NCI-H82 treated with DMSO at 0.1 percent for 48 hours (cell line): ENCODE data around the gene C19orf25.

ENCODE experiments used
- DNase-seq: peaks from one replicate; lab custom pipeline; 2025; ENCODE audit not compliant: unreplicated experiment; lab: John Stamatoyannopoulos, UW

The C19orf25 gene

DNA sequence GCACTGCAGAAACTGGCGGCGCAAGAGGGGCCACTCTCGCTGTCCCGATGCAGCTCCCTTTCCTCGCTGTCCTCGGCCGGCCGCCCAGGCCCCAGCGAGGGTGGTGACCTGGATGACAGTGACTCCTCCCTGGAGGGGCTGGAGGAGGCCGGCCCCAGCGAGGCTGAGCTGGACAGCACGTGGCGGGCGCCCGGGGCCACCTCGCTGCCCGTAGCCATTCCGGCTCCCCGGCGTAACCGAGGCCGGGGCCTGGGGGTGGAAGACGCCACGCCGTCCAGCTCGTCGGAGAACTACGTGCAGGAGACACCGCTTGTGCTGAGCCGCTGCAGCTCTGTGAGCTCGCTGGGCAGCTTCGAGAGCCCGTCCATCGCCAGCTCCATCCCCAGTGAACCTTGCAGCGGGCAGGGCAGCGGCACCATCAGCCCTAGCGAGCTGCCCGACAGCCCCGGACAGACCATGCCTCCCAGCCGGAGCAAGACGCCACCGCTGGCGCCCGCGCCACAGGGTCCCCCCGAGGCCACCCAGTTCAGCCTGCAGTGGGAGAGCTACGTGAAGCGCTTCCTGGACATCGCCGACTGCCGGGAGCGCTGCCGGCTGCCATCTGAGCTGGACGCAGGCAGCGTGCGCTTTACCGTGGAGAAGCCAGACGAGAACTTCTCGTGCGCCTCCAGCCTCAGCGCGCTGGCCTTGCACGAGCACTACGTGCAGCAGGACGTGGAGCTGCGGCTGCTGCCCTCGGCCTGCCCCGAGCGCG is 12.4 kb downstream of the C19orf25 start:
- no peak for DNase-seq

DNA sequence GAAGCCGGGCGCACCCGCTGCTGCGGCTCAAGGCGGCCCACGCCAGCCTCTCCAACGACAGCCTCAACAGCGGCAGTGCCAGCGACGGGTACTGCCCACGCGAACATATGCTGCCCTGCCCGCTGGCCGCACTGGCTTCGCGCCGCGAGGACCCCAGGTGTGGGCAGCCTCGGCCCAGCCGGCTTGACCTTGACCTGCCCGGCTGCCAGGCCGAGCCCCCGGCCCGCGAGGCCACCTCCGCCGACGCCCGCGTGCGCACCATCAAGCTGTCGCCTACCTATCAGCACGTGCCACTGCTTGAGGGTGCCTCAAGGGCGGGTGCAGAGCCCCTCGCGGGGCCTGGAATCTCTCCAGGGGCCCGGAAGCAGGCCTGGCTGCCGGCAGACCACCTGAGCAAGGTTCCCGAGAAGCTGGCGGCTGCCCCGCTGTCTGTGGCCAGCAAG is 13.0 kb downstream of the C19orf25 start:
- no peak for DNase-seq

DNA sequence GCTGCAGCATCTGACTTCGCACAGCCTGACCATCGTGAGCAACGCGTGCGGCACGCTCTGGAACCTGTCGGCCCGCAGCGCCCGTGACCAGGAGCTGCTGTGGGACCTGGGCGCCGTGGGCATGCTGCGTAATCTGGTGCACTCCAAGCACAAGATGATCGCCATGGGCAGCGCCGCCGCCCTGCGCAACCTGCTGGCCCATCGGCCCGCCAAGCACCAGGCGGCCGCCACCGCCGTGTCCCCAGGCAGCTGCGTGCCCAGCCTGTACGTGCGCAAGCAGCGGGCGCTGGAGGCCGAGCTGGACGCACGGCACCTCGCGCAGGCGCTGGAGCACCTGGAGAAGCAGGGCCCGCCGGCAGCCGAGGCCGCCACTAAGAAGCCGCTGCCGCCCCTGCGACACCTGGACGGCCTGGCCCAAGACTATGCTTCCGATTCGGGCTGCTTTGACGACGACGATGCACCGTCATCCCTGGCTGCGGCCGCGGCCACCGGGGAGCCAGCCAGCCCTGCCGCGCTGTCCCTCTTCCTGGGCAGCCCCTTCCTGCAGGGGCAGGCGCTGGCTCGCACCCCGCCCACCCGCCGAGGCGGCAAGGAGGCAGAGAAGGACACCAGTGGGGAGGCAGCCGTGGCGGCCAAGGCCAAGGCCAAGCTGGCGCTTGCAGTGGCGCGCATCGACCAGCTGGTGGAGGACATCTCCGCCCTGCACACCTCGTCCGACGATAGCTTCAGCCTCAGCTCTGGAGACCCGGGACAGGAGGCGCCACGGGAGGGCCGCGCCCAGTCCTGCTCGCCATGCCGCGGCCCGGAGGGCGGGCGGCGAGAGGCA is 13.6 kb downstream of the C19orf25 start:
- DNase-seq: no peak

DNA sequence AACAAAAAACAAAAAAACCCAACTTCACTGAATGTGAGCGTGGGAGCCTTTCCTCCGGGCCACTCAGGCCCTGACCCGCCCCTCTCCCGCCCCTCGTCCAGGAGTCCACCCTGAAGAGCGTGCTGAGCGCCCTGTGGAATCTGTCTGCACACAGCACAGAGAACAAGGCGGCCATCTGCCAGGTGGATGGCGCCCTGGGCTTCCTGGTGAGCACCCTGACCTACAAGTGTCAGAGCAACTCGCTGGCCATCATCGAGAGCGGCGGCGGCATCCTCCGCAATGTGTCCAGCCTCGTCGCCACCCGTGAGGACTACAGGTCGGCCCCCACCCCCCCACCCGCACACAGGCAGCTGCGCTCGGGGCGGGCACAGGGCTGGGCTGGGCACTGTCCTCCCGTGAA is 17.2 kb downstream of the C19orf25 start:
- DNase-seq: no peak

DNA sequence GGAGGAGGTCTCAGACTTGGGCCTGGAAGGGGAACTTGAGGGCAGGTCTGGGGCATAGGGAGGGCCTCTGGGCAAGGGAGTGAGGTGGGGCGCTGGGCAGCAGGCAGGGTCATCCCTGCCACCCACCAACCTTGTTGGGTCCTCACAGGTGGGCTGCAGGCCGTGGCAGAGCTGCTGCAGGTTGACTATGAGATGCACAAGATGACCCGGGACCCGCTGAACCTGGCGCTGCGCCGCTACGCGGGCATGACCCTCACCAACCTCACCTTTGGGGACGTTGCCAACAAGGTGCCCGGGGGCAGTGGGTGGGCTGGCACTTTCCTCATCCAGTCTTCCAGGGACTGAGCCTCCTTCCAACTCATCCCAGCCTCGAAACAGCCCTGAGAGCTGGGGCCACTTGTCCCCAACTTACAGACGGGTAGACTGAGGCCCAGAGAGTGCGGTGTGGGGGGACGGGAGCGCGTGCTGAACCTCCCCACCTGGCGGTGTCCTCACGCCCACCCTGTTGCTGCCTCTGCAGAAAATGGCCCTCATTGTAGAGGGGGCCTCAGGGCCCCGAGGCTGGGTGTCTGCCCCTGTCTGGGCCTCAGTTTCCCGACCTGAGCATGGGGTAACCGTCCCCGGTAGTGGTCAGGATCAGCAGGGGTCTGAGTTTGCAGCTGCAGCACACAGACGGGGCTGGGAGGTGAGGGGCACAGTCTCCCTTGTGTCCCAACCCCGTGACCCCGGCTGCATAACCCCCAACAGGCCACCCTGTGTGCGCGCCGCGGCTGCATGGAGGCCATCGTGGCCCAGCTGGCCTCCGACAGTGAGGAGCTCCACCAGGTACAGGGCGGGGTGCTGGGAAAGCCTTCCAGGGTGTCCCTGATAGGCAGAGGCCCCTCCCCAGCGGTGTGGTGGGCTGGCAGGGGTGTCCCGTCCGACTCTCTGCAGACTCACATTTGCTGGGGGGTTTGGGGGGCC is 18.7 kb downstream of the C19orf25 start:
- DNase-seq: no peak

DNA sequence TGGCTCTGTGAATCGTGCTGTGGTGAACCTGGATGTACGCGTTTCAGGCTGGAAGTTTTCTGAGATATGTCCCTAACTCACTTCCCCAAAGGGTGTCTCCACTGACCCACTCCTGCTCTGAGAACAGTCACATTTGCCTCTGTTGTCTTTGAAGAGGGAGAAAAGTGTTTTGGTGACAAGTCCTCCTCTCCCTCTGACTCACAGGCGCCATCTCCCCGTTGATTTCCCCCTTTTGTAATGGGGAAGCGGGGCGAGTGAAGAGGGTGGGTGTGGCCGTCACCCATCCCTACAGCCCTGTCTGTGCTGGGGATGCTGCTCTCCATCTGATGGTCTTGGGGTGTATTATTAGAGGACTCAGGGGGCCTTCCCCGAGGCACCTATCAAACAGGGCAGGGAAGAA is 19.5 kb downstream of the C19orf25 start:
- DNase-seq: no peak

DNA sequence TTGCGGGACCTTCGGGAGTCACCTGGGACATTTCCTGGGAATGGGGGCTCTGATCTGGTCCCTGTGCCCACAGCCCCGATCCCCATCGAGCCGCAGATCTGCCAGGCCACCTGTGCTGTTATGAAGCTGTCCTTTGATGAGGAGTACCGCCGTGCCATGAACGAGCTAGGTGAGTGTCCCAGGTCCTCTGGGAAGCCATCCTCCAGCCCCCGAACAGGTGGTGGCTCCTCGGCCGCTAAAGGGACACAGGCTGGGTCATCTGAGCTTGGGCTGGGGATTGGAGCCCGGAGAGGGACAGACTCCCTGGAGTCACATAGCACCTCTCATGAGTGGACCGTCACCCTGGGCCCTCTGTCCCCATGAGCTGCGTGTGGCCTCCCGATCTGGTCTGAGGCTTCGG is 21.1 kb downstream of the C19orf25 start:
- no peak for DNase-seq

DNA sequence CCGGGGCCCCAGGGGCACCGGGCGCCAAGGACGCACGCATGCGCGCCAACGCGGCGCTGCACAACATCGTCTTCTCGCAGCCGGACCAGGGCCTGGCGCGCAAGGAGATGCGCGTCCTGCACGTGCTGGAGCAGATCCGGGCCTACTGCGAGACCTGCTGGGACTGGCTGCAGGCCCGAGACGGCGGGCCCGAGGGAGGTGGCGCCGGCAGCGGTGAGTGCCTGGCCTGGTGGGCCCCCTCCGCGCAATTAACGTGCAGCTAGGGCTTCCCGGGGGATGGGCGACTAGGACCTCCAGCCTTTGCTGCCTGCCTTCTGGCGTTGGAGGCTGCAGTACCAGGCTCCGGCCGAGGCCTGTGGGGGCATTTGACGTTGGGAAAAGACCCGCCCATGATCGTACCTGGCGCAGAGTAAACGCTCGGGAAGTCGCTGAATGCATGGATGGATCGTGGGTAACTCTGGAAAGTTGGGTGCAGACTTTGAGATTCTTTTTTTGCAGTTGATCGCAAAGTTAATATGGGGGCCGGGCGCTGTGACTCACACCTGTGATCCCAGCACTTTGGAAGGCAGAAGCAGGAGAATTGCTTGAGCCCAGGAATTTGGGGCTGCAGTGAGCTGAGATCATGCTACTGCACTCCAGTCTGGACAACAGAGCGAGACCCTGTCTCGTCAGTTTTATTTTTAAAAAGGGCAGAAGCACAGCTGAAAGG is 21.8 kb downstream of the C19orf25 start:
- no peak for DNase-seq

DNA sequence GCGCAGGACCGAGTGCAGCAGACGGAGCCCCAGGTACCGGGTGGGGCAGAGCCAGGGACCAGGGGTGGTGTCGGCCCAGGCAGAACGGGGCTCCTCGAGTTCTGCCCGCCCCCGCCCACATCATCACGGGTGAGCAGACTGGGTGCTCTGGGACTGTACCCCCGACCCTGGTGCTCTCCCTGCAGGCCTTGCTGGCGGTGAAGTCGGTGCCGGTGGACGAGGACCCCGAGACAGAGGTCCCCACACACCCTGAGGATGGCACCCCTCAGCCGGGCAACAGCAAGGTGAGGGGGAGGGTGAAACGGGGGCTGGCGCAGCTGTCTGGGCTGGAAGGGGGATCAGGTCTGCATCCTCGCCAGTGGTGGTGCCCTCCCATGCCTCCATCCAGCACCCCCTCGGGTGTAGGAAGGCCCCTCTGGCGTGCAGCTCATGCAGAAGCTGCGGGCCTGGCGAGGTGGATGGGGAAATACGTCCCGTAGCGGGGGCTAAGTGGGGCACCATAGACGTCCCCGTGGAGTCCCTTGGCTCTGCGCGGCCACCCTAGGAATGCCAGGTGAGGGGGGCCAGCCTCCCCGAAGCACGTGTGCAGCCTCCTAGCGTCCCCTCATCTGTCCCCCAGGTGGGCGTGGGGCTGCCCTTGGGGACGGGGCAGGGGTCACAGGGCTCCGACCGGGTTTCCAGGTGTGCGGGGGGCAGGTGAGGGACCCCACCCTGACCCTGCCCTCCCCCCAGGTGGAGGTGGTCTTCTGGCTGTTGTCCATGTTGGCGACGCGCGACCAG is 22.7 kb downstream of the C19orf25 start:
- DNase-seq: no peak

DNA sequence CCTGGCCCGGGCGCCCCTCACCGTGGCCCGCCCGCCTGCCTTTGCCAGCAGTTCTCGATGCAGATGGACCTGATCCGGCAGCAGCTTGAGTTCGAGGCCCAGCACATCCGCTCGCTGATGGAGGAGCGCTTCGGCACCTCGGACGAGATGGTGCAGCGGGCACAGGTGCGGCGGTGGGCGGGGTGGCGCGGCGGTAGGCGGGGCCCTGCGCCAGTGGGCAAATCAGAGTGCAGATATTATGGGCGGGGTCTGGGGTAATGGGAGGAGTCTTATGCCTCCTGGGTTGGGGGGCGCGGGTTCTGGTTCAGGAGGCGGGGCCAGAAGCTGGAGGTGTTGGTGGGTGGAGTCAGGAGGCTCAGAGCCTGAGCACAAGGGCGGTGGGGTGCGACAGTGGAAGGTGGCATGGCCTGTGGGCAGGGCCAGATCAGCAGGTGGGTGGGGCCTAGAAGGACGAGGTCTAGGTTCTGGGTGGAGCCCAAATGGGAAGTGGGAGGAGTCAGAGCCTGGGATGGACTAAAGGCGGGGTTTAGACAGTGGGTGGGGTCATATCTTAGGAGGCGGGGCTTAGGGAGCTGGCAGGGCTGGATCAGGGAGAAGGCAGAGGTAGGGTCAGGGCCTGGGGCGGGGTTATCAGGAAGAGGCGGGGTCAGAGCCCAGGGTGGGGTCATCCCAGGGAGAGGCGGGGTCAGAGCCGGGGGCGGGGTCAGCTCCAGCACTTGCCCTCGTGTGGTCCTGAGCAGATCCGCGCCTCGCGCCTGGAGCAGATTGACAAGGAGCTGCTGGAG is 23.5 kb downstream of the C19orf25 start:
- peak; percentile 41 for DNase-seq

DNA sequence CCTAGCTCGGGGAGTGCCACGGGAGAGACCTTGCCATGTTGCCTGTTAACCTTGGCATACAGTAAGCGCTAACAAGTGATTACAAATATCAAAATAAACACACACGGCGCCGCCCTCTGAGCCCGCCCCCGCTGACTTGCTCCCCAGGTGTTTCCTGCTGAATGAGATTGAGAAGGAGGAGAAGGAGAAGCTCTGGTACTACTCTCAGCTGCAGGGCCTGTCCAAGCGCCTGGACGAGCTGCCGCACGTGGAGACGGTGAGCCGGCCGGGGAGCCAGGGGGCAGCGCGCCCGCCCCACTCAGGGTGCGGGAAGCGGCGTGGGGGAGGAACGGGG is 24.0 kb downstream of the C19orf25 start:
- no peak for DNase-seq

DNA sequence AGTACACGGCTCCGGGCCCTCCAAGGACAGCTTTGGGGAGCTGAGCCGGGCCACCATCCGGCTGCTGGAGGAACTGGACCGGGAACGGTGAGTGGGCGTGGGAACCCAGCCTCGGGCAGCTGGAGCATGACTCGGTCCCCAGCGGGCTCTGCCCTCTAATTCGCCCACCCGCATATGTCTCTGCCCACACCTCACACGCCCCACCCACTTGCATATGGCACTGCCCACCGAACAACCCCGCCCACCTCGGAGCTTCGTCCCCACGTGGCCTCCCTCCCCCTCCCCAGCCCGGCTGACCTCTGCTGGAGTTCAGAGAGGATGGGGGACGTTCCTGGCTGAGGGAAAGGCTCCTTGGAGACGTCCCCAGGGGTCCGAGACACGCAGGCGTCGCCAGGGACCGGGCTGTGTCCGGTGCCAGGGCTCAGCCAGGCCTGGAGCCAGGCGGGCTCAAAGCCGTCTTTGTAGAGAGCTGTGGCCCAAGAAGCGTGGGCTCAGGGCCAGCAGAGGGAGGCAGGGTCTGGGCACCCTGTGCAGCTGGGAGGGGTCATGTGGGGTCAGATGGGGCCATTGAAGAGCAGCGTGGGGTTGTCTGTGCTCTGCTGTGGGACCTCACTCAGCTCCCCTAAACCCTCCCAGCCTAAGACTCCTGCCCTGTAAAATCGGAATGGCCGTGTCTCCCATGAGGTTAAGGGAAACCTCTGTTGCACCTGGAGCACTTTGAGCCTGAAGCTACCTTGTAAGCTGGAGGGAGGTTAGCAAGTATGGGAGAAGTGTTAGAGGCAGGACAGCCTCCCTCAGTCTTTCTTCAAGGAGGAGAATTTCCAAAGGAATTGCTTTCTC is 25.3 kb downstream of the C19orf25 start:
- DNase-seq: peak; percentile 20

DNA sequence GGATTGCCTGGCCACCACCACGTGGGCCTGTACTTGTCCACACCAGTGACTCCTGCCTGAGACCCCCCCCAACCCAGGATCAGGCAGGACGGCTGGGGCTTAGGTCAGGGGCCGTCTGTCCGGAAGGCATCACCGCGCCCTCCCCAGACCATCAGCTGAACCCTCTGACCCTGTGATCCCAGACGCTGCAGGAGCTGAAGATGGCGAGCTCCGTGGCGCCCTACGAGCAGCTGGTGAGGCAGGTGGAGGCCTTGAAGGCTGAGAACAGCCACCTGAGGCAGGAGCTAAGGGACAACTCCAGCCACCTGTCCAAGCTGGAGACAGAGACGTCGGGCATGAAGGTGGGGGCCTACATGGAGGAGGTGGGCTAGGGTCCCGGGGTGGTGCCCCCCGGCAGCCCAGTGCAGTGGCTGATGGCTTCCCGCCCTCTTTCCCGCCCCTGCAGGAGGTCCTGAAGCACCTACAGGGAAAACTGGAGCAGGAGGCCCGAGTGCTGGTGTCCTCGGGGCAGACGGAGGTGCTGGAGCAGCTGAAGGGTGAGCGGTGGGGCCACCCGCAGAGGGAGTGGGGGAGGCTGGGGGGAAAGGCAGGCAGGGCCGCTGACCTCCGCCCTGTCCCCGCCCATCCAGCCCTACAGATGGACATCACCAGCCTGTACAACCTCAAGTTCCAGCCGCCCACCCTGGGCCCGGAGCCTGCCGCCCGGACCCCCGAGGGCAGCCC is 26.1 kb downstream of the C19orf25 start:
- no peak for DNase-seq

DNA sequence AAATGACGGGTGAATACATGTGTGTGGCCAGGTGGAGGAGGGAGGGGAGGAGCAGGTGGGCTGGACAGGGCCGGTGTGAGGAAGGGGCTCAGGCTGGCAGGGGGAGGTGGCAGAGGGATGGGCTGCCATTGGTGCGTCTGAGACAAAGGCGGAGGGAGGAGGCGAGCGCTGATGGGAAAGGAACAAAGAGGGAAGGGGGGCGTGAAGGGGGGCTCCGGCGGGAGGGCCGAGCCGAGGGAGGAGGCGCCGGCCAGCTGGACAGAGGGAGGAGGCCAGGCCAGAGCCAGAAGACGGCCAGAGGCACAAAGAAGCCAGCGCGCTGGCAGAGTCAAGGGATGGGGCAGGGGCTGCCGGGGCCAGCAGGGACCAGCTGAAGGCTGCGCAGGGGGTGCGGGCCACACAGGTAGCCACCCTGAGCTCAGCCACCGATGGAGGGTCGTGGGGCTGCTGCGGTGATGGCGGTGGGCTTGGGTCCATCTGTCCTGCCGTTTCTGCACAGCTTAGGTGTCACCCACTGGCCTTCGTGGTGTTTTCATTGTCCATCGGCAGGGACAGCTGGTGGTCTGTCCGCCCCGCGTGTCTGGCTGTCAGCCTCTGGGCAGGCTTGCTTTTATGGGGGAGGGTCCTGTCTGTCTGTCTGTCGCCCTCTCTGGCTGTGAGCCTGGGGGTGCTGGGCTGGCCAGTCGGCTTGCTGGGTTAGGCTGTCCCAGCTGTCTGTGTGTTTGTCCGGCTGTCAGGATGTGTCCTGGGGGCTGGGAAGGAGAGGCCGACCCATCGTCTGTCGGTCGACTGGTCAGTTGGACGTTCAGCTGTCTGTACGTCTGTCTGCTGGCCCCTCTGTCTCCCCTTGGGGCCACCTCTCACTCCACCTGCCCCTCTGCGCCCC is 26.9 kb downstream of the C19orf25 start:
- DNase-seq: no peak

DNA sequence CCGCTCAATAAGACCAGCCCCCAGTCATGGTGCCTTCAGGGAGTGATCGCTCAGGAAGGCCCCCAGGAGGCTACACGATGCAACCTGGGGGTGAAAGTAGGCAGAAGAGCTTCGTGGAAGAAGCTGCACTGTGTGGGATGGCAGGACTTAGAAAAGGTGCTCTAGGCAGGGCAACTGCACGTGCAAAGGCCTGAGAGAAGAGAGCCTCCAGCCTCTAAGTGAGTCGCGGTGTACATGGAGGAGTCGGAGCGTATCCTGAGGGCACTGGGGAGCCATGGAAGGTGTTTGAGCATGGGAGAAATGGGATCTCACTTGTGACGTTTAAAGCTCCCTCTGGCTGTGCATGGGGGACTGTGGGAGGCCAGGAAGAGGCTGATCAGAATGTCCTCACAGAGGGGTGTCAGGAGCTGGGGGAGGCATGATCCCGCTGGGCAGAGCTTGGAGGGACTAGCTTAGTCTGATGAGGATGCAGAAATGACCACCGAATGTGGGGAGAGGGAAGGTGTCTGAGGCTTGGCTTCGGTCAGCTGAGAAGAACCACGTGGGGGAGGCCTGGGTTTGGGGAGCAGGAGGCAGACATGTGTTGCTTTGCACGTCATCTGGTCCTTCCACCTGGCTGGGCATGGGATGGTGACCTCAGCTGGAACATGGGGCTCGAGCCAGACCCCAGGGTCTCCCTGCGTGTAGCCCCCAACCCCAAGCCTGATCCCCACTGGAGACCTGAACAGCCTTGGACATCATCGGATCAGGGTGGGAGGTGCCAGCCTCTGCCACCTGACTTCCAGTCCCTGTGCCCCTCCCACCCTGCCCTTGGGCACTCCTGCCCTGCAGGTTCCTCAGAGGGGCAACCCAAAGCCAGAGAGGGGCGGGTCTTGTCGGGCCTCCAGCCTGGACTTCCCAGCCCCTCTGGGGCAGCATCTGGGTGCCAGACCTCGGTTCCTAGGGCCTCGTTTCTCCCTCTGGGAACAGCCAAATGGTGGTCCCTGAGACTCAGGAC is 28.0 kb downstream of the C19orf25 start:
- DNase-seq: no peak
